Left renal cortex interstitium (tissue), 4 donors: ENCODE measurements around the gene RPL29. TPM values are rescaled to one million over a fixed set of nuclear protein-coding genes. Genes with fewer than 3 reads are reported as not detected.

Experiments
- DNase-seq, 4 donors: peaks; one replicate each; pipeline ENCODE4 v3.0.0-alpha.2; 2013; ENCODE audit warnings: low read depth in 4 of 4, low spot score in 2 of 4, missing footprints in 1 of 4
- polyA plus RNA-seq, 4 donors: library from polyadenylated mRNA; unstranded; fragments of 120-200 nt; gene quantifications; one replicate each; pipeline ENCODE4 v1.2.1, GENCODE V29; 2013; ENCODE audit not compliant: insufficient read length in 4 of 4

RPL29 gene
- polyA plus RNA-seq, 4 donors = 1,583 to 1,933 (median 1,778) TPM

DNA sequence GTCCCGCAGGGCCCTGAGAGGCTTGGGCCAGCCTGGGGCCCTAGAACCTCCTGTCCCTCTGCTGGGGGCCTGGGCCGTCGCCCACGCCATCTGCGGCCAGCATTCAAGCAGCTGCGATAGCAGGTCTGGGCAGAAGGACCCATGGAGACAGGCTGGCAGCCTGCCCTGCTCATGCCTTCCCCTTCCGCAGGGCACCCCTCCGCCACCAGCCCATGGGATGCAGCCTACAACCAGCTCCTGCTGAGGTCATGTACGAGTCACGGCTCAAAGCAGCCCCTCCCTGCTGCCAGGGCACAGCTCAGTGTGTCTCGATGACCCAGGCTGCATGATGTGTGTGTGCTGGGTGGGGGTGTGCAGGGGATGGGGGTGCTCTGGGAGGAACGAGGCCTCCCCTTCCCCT is 32.9 kb upstream of the RPL29 start:
- DNase-seq = no peak

DNA sequence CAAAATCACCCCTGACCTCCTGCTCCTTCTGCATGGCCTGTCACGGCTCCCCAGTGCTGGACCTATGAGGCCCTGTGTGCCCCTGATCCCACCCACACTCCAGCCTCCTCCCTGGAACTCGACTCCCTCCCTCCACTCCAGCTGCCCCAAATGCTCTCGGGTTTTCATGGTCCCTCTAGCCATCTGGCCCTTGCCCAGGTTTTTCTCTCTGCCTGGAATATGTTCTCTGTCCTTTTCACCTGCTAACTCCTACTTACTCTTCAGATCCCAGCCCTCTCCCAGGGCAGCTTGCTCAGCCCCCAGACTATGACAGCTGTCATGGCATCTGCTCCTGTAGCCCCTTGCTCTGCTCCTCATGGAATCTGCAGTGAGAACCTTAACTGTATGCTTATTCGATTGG is 30.3 kb upstream of the RPL29 start:
- no peak for DNase-seq

DNA sequence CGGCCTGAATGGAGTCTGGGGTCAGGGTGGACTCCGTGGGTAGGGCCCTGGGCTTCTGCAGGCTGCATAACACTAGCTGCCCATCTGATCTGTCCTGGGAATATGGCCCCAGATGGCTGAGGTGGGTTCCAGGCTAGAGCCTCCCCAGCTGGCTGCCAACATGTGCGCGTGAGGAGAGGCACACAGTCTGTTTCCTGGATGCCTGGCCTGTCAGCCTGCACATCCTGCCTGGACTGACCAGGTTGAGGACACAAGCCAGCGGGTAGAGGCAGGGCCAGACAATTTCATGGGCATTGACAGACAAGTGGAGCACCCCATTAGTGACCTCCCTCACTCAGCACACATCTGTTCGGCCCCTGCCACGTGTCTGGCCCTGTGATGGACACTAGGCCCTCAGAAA is 29.8 kb upstream of the RPL29 start:
- DNase-seq = no peak

DNA sequence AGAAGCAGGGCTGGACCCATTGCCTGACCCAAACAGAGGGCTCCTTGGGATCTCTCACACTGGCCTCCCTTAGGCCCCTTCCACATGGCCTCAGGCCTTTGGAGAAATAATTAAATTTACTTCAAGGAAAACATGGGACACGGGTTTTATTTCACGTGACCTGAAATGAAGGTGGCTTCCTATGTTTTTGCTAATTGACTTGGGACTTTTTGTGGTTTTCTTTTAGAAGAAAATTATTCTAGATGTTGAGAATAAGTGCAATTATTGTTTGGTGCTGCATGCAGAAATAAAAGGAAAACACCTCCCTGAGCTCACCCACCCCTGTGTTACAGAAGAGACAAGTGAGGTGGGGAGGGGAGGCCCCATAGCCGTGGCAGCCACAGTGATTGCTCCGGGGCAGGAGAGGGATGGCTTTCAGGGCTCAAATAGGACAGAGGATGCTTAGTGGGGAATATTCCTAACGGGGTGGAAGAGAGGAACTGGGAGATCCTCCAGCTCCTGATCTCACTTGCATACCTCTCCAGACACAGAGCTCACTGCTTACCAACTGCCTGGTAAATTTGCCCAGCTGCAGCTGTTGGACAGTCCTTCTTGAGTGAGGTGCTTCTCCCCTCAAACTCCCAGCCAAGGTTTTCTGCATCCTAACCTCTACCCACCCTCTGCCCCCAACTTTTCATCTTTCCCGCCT is 29.2 kb upstream of the RPL29 start:
- no peak for DNase-seq

GRCh38 chr3:52023860-52024764 is 28.4 kb upstream of the RPL29 start:
- no peak for DNase-seq

GRCh38 chr3:52023101-52023770 is 27.5 kb upstream of the RPL29 start:
- no peak for DNase-seq

DNA sequence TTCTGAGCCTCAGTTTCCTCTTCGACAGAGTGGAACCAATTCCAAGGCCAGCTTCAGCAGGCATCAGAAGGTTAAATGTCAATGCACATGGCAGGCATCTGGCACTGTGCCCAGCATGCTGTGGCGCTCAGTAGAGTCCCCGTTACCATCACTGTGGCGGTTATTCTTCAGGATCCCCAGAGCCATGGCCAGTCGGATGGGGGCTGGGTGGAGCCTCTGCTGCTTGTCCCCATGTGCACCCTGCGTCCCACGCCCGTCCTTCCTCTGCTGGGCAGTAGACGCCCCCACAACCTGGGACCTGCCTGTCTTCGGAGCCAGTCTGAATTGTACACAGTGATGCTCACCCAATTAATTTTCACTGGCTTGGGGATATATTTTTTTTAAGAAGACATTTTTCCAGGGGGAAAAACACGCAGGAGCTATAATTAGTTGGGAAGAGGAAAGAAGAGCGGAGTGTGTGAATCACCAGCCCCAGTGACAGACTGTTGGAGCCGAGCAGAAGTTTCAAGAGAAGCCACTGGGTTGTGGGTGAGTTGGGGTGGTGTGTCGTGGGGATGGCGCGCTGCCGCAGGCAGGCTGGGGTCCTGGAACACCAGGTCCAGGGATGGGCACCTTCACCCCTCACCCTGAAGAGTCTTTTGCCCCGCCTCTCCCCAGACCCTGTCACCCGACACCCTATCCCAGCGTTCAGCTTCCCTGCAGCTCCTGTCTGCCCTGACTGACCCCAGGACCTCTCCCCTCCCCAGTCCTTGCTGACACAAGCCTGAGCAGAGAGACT is 26.8 kb upstream of the RPL29 start:
- DNase-seq = no peak

- DNase-seq = no peak
Measured at GRCh38 chr3:52021489-52022268, 26.0 kb upstream of the RPL29 start.

GRCh38 chr3:52020796-52021195 is 25.1 kb upstream of the RPL29 start:
- DNase-seq = no peak

- no peak for DNase-seq
Measured at GRCh38 chr3:52019352-52020080, 23.8 kb upstream of the RPL29 start.

- no peak for DNase-seq
Measured at GRCh38 chr3:52018319-52019000, 22.8 kb upstream of the RPL29 start.

DNA sequence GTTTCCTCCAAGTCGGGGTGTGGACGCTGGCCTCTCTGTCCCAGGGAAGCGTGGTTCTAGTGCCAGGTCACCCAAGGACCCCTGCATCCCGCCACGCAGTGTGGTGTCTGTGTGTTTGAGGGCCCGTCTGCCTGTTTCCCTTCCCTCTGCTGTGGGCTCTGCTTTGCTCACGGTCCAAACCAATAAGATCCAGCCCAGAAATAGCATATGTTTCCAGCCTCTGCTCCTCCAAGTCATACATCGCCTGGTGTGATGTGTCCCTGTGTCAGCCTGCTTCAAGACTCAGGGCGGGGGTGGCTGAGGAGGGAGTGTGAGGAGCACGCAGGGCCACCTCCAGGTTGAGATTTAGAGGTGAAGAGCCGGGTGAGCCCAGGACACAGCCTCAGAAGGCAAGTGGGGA is 21.9 kb upstream of the RPL29 start:
- no peak for DNase-seq

- DNase-seq = no peak
Measured at GRCh38 chr3:52015438-52016228, 19.9 kb upstream of the RPL29 start.

- DNase-seq = no peak
Measured at GRCh38 chr3:52014613-52015012, 18.9 kb upstream of the RPL29 start.

DNA sequence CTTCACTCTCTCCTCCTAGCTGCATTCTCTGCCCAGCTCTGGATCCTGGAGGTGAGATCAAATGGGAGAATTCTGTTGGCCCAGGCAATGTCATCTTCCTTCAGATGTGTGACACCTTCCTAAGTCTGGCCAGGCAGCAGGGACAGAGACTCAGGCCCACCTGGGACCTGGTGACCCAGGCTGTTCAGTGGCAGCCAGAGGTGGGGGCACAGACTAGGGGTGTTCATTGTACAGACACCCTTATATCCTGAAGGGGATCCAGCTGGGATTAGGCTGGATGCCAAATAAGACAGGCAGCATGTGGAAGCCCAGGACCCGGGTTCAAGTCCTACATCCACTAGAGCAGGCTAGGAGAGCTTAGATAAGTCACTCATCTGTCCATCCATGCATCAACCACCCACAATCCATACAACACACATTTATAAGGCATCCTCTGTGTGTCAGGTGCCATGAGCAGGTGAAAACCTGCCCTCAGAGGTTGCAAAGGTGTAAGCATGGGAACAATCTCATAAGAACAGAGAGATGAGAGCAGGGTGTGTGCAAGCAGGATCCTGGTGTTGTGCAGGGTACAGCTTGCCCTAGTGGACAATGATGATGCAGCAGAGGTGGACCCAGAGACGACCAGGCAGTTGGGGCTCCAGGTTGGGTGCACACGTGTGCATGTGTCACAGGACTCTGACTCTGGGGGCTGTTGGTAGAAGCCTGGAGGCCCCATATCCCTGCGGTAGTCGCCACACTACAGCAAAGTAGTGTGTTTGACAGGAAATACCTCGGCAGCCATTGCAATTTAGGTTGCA is 18.3 kb upstream of the RPL29 start:
- no peak for DNase-seq

DNA sequence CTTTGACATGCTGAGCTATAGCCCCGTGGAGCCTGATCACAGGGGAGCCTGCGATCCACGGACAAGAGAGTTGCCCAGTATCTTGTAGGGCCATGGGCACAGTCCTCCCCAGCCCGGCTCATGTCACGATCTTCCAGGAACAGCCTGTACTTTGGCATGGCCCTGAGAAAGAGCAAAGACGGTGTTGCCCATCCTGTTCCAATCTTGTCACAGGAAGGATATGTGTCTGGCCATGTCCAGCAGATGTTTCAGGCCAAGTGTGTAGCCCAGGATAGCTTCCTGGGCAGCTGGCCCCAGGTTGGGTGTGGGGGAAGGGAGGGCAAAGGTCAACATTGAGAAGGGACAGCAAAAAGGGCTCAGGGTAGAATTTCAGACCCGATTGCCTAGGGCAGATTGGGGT is 17.0 kb upstream of the RPL29 start:
- no peak for DNase-seq

GRCh38 chr3:52010431-52010830 is 14.7 kb upstream of the RPL29 start:
- no peak for DNase-seq
